NT2/D1 (cell line): Measurements from ENCODE around the gene SLC40A1.

Source experiments
- DNase-seq: peaks from one replicate; pipeline ENCODE4 v3.0.0-alpha.2; 2011; ENCODE audit warnings: low read depth, low spot score
- H3K27me3 ChIP-seq: 2 replicates; pipeline ENCODE4 v1.6.0; 2011; ENCODE audit warnings: mild to moderate bottlenecking; ENCODE audit not compliant: insufficient read length, insufficient read depth
- H3K36me3 ChIP-seq: 2 replicates; pipeline ENCODE4 v1.6.1; 2011; ENCODE audit warnings: mild to moderate bottlenecking, low read length, mixed read lengths; ENCODE audit not compliant: insufficient read depth, insufficient read length
- H3K4me1 ChIP-seq: 2 replicates; pipeline ENCODE4 v1.5.1; 2011; ENCODE audit not compliant: insufficient read depth, insufficient read length
- H3K4me3 ChIP-seq: 2 replicates; pipeline ENCODE4 v1.5.1; 2011; ENCODE audit warnings: low read depth; ENCODE audit not compliant: insufficient read length
- H3K9ac ChIP-seq: 2 replicates; pipeline ENCODE4 v1.6.0; 2011; ENCODE audit warnings: low read depth; ENCODE audit not compliant: insufficient read length
- H3K9me3 ChIP-seq: 2 replicates; pipeline ENCODE4 v1.5.1; 2011; ENCODE audit warnings: mild to moderate bottlenecking, low read length; ENCODE audit not compliant: insufficient read depth
- SUZ12 ChIP-seq: IDR thresholded peaks from 2 replicates; pipeline ENCODE4 v1.6.1; 2011; ENCODE audit not compliant: insufficient read length, insufficient read depth; ENCODE audit errors: extremely low read depth
- YY1 ChIP-seq: IDR thresholded peaks from 2 replicates; pipeline ENCODE4 v1.6.1; 2011; ENCODE audit not compliant: insufficient read length, insufficient read depth
- ZNF274 ChIP-seq: IDR thresholded peaks from 2 replicates; pipeline ENCODE4 v1.6.1; 2011; ENCODE audit warnings: mild to moderate bottlenecking, low read depth, low read length

SLC40A1 gene

DNA sequence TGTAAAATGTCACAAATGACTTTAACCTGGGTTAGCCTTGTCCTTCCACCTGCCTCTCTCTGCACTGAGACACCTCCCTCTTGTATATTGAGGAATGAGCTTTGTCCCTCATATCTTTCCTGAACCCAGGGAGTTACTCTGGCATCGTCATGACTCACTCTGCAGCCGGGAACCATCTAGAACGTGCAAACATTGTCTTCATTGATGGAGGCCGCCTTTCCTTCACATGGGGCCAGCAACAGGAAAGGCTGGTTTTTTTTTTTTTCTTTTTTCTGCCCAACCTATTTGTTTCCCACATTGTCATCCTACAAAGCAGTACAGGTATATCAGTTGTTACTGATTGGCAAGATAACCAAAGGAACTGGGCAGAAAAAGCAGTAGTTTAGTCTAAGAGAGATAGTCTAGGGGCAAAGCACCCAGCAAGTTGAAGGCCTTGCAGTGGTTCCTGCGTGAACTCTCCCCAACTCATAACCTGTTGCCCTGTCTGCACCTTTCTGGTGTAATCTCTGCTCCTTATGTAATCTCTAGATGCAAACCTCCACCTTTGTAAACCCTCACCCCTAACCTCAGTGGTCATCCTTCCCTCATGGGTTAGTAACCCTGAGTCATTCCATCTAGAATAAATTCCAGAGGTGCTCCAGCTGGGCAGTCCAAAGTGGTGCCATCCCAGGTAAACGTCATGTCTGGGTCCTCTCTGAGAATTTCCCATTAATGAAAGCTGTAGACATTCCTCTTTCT, 38.3 kb downstream of the SLC40A1 start:
- no peak overlapping the region for H3K4me3 ChIP-seq
- no peaks in the 10 kb centered on the region for H3K4me1 ChIP-seq
- H3K9me3 ChIP-seq, result no peaks in the 10 kb centered on the region
- TF ChIP-seq YY1, result no peak
- TF ChIP-seq ZNF274, result no peak
- TF ChIP-seq SUZ12, result no peak
- no peaks in the 10 kb centered on the region for H3K27me3 ChIP-seq
- H3K9ac ChIP-seq, result no peak overlapping the region
- DNase-seq, result no peak
- H3K36me3 ChIP-seq, result no peaks in the 10 kb centered on the region

- Histone ChIP-seq H3K27me3 (no peaks in the 10 kb centered on the region), H3K9me3 (no peaks in the 10 kb centered on the region), H3K9ac (no peak overlapping the region), H3K4me3 (no peak overlapping the region), H3K4me1 (no peaks in the 10 kb centered on the region), H3K36me3 (no peaks in the 10 kb centered on the region)
- TF ChIP-seq SUZ12, result no peak
- no peak for TF ChIP-seq YY1
- TF ChIP-seq ZNF274, result no peak
- DNase-seq, result no peak
These were observed 39.0 kb downstream of the SLC40A1 start for GRCh38 chr2:189541591-189541990.

DNA sequence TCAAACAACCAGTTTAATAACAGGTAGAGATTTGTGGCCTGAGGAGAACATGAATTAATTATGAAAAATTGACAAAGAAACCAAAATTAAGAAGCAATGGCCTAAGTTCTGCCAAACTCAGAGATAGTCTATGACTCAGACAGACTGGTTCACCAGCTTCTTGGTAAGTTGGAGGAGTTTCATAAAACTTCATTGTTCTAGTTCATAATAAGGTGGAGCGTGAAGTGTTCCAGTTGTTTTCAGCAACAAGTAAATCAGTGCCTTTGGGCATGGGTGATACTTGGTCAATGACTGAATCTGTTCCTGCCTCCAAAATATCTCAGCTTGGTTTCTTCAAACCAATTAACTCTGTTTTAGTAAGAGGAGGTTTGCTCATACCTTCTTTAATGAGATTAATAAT, 40.0 kb downstream of the SLC40A1 start:
- no peak for DNase-seq
- no peak for TF ChIP-seq ZNF274
- TF ChIP-seq YY1, result no peak
- no peak for TF ChIP-seq SUZ12
- Histone ChIP-seq H3K9me3 (no peaks in the 10 kb centered on the region), H3K9ac (no peak overlapping the region), H3K36me3 (no peaks in the 10 kb centered on the region), H3K4me1 (no peaks in the 10 kb centered on the region), H3K4me3 (no peak overlapping the region), H3K27me3 (no peaks in the 10 kb centered on the region)

- H3K4me1 ChIP-seq, result no peaks in the 10 kb centered on the region
- no peaks in the 10 kb centered on the region for H3K36me3 ChIP-seq
- H3K27me3 ChIP-seq, result no peaks in the 10 kb centered on the region
- no peak overlapping the region for H3K9ac ChIP-seq
- no peaks in the 10 kb centered on the region for H3K9me3 ChIP-seq
- TF ChIP-seq ZNF274 (no peak), YY1 (no peak), SUZ12 (no peak)
- DNase-seq, result no peak
- H3K4me3 ChIP-seq, result no peak overlapping the region
These were observed 42.2 kb downstream of the SLC40A1 start for GRCh38 chr2:189538402-189538801.

GRCh38 chr2:189536830-189537229, 43.8 kb downstream of the SLC40A1 start:
- DNase-seq, result no peak
- TF ChIP-seq YY1 (no peak), ZNF274 (no peak), SUZ12 (no peak)
- Histone ChIP-seq H3K4me3 (no peak overlapping the region), H3K9ac (no peak overlapping the region), H3K9me3 (no peaks in the 10 kb centered on the region), H3K36me3 (no peaks in the 10 kb centered on the region), H3K4me1 (no peaks in the 10 kb centered on the region), H3K27me3 (no peaks in the 10 kb centered on the region)

DNA sequence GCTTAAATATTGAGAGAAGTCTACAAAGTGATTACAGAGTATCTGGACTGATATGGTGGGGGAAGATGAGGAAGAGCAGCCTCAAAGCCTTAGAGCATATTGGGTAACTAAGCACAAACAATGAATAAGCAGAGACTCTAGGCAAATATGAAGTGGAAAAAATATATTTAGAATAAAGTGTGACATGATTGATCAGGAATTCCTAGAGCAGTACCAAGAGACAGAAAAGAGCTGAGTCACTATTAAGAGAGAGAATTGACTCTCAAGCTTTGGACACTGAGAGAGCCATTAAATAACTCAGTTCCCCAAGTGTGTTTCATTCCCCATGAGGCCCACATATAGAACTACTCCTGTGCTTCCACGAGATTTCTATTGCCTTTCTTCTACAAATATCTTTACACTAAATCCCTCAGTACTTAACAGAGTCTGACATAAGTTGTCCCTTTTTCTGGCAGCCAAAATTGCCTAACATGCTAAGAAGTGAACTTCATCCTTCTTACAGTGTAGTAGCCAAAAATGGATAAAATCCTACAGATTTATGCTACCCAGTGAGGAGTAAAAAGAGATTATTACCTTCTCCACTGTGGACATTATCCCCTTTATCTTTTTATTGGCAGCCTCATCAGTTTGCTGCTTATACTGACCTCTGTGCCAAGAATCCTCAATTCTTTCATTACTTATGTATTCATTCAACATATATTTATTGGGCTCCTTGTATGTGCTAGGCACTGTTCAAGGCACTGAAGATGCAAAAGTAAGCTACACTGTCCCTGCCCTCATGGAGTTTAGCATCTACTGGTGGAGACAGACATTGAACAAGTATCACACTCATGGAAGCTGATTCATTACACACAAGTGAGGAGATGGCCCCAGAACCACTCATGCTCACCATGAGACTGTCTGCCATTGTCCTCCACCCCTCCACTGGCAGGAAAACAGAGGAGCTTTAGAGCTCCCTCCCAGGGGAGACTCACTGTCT, 45.4 kb downstream of the SLC40A1 start:
- TF ChIP-seq YY1, result no peak
- TF ChIP-seq SUZ12, result no peak
- TF ChIP-seq ZNF274, result no peak
- H3K4me1 ChIP-seq, result no peaks in the 10 kb centered on the region
- H3K27me3 ChIP-seq, result no peaks in the 10 kb centered on the region
- H3K4me3 ChIP-seq, result no peak overlapping the region
- H3K9me3 ChIP-seq, result no peaks in the 10 kb centered on the region
- DNase-seq, result no peak
- H3K36me3 ChIP-seq, result no peaks in the 10 kb centered on the region
- no peak overlapping the region for H3K9ac ChIP-seq

DNA sequence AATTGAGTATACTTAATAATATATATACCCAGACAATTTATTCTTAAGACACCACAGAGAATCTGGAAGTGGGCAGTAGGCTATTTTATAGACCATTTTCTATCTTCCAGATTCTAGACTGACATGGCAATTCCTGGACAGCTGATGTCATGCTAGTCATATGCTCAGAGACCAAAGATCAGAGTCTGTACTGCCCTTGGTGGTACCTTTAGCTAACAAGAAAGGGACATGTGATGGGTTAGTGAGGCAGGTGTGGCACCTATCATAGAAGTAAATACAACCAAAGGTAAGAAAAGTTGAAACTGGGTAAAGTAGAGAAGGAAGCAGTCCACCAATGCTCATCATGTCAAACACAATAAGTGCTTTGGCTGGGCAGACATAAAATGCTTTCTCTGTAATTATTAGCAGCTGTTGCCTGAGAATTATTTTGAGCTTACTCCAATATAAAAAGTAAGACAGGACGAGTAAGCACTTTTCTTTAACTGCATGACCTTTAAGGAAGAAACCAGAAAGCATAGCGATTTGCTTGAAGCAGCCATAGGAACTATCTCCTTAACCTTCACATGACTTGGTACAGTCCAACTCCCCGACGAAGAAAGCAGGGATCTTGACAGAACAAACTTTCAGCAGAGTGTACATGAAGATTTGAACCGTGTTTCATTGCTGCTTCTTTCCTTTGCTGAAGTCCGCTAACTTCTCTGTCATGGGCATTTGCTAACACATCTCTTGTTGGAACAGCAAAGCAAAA, 47.1 kb downstream of the SLC40A1 start:
- Histone ChIP-seq H3K36me3 (no peaks in the 10 kb centered on the region), H3K9me3 (no peaks in the 10 kb centered on the region), H3K4me3 (no peak overlapping the region), H3K4me1 (no peaks in the 10 kb centered on the region), H3K27me3 (no peaks in the 10 kb centered on the region), H3K9ac (no peak overlapping the region)
- no peak for DNase-seq
- TF ChIP-seq ZNF274 (no peak), SUZ12 (no peak), YY1 (no peak)
